GM19397 (cell line): ENCODE data around the gene ESR1.
A peak's percentile ranks its signal among the peaks of the same experiment; 100 is the strongest.

ENCODE experiments used
- ATAC-seq: cut with Tn5 transposase; IDR thresholded peaks from one replicate; pipeline ENCODE4 v1.9.1; 2021; ENCODE audit warnings: mild to moderate bottlenecking, moderate library complexity; ENCODE audit not compliant: unreplicated experiment

Gene ESR1

DNA sequence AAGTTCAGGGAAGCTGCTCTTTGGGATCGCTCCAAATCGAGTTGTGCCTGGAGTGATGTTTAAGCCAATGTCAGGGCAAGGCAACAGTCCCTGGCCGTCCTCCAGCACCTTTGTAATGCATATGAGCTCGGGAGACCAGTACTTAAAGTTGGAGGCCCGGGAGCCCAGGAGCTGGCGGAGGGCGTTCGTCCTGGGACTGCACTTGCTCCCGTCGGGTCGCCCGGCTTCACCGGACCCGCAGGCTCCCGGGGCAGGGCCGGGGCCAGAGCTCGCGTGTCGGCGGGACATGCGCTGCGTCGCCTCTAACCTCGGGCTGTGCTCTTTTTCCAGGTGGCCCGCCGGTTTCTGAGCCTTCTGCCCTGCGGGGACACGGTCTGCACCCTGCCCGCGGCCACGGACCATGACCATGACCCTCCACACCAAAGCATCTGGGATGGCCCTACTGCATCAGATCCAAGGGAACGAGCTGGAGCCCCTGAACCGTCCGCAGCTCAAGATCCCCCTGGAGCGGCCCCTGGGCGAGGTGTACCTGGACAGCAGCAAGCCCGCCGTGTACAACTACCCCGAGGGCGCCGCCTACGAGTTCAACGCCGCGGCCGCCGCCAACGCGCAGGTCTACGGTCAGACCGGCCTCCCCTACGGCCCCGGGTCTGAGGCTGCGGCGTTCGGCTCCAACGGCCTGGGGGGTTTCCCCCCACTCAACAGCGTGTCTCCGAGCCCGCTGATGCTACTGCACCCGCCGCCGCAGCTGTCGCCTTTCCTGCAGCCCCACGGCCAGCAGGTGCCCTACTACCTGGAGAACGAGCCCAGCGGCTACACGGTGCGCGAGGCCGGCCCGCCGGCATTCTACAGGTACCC lies at the start of gene ESR1:
Gene ESR1 (plus strand): TSS at position 170 of the 858 bp plus-strand sequence. CDS start 231 bp downstream, at position 401.
- ATAC-seq, result no peak

GRCh38 chr6:151760486-151760885 lies 47.0 kb upstream of the ESR1 start:
- ATAC-seq, result no peak

DNA sequence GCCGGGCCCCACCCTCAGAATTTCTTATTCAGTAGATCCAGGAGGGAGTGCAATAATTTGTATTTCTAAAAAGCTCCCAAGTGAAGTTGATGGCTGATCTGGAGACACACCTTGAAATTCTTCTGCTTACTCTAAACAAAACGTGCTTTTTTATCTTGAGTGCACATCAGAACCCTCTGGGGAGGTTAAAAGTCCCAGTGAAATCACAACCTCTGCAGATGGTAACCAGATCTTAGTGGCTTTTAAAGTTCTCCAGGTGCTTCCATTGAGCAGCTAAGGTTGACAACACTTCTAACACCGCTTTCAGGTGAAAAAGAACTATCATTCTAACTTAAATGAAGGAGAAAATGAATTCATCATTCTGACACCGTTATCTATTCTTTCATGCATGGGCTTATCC lies 45.6 kb upstream of the ESR1 start:
- no peak for ATAC-seq

- ATAC-seq, result no peak
Observed at GRCh38 chr6:151762817-151763216, 44.7 kb upstream of the ESR1 start.

GRCh38 chr6:151763303-151763702 lies 44.2 kb upstream of the ESR1 start:
- no peak for ATAC-seq

GRCh38 chr6:151763938-151764680 lies 43.4 kb upstream of the ESR1 start:
- peak; percentile 70 for ATAC-seq

DNA sequence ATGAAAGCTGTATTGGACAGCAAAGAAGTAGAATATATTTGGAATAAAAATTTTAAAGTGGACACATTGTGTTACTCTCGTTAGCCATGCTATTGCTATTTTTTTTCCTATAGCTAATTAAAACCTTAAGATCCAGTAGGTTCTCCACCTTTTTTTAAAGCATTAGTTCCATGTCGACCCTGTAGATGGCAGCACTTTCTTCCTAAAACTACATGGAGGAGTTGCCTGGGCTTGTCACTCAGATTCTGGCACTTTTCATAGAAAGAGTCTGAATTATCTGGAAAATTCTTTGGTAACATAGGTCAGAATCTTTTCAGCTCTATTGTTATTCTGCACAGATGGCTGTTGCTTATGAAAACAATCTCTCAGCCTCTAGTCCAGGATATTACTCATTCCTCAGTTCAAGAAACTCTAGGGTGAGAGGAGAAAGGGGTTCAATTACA lies 42.0 kb upstream of the ESR1 start:
- ATAC-seq, result peak; percentile 47

DNA sequence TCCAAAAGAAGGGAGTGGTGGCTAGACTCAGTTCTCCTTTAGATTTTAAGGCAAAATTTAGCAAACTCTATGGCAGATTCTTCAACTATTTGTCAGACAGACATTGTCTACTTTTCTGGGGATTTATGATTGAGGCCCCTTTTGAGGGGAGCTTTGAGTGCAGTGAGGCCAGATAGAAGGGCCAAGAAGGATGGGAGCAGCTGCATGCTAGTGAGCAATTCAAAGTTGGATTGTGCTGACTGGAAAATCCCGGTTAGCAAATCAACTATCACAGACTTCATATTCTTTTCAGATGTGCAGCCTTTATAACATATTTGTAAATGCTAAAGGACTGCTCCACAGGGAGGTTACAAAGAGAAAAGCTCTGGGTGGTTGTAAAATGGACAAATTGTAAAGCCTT lies 35.0 kb upstream of the ESR1 start:
- ATAC-seq, result no peak

DNA sequence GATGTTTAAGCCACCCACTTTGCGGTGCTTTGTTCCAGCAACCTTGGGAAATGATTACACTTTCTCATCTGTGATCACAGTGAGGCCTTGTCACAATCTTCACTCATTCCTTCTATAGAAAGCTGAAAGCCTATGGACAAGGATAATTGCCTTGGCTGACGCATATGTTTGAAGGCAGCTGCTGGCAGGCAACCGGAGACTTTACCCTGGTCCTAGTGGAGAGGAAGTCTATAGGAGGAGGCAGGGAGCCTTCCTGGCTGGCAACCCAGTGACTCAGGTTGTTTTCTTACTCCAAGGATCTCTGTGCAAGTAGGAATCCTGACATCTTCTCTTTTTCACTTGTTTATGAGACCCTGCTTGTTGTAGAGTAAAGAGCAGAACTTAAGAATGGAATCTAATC lies 34.1 kb upstream of the ESR1 start:
- ATAC-seq, result no peak

DNA sequence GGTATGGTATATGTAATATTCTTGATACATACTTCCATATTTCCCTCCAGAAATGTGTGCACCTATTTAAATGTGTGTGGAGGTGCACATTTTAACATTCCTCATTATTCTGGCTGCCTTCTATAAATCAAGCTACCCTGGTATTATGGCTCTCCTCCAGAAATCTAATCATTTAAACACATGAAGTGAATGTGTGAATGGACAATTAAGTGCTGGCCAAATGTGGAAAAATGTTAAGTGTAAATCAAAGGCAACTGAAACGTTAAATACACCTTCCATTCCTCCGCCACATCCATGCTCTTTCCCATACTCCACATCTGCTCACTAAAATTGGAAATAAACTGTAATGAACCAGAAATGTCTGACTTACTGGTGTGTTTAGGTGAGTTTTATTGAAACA lies 24.9 kb upstream of the ESR1 start:
- no peak for ATAC-seq

DNA sequence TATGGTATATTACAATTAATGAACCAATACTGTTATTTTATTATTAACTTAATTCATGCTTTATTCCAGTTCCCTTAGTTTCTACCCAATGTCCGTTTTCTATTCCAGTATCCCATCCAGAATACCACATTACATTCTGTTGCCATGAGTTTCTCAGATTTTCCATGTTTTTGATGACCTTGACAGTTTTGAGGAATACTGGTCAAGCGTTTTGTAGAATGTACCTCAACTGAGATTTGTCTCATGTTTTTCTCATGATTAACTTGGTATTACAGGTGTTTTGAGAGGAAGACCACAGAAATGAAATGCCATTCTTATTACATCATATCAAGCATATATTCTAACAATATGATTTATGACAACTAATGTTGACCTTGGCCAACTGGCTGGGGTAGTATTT lies 23.8 kb upstream of the ESR1 start:
- ATAC-seq, result no peak

- ATAC-seq, result no peak
Observed at GRCh38 chr6:151784441-151785214, 22.9 kb upstream of the ESR1 start.

DNA sequence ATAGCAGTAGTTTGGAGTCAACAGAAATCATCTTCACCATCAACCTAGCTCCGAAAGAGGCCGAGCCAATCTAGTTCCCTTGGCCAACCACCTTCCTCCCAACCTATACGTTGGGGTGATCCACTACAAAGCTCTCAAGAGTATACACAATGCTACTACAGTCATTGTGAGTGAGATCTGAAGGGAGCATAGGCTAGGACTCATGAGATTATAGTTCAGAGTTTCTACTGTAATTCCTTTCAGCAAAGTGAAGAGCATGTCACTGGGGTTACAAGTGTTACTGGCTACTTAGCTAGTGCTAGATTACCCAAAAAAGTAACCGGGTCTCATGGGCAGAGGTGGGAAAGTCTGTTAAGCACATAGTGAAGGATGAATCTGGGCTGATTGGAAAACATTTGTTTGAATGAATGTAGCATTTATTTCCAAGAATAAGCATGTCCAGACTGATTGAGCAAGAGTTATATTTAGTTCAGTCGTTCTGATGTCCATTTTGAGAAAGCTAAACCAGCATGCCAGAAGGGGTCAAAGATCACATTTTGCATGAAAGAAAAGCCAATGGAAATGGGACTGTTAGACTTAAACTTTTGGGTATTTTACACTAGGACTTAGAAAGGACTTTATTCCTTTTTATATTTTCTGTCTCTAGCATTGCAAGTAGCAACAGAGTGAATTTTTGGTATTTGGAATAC lies 10.5 kb upstream of the ESR1 start:
- ATAC-seq, result no peak

- ATAC-seq, result no peak
Observed at GRCh38 chr6:151803743-151804142, 3.7 kb upstream of the ESR1 start.

GRCh38 chr6:151804585-151805285 lies 2.7 kb upstream of the ESR1 start:
- ATAC-seq, result no peak

- ATAC-seq, result no peak
Observed at GRCh38 chr6:151805286-151805840, 2.1 kb upstream of the ESR1 start.

GRCh38 chr6:151806757-151807512 lies 547 bp upstream of the ESR1 start:
- ATAC-seq, result no peak

GRCh38 chr6:151808371-151809241 lies 1.1 kb downstream of the ESR1 start:
- no peak for ATAC-seq
